Neural progenitor cell (in vitro differentiated cells): ENCODE results near the gene CCDC73. TPM values are rescaled to one million over a fixed set of nuclear protein-coding genes. Genes with fewer than 3 reads are reported as not detected.

Experiments used
- DNase-seq: peaks from one replicate; pipeline ENCODE4 v3.0.0-alpha.2; 2016; ENCODE audit warnings: low spot score
- H2AFZ ChIP-seq: fragments of 200-600 bp; sonication (generic); replicated peaks from 2 replicates; pipeline ENCODE4 v1.6.1; 2016; ENCODE audit warnings: antibody characterized with exemption
- H3F3A ChIP-seq: fragments of 200-600 bp; sonication (generic); 2 replicates; pipeline ENCODE4 v1.6.1; 2016; ENCODE audit warnings: antibody characterized with exemption, low read depth
- H3K27ac ChIP-seq: fragments of 200-600 bp; sonication (generic); 2 replicates; pipeline ENCODE4 v1.5.1; 2016; ENCODE audit warnings: mild to moderate bottlenecking
- H3K27me3 ChIP-seq: fragments of 200-600 bp; sonication (generic); 2 replicates; pipeline ENCODE4 v1.6.1; 2016; ENCODE audit warnings: mild to moderate bottlenecking, moderate library complexity
- H3K36me3 ChIP-seq: fragments of 200-600 bp; sonication (generic); 2 replicates; pipeline ENCODE4 v1.5.1; 2016
- H3K4me1 ChIP-seq: fragments of 200-600 bp; sonication (generic); 2 replicates; pipeline ENCODE4 v1.6.1; 2016; ENCODE audit warnings: mixed run types
- H3K4me2 ChIP-seq: fragments of 200-600 bp; sonication (generic); 2 replicates; pipeline ENCODE4 v1.6.1; 2016
- H3K4me3 ChIP-seq: fragments of 200-600 bp; sonication (generic); 2 replicates; pipeline ENCODE4 v1.5.1; 2016
- H3K79me2 ChIP-seq: fragments of 200-600 bp; sonication (generic); 2 replicates; pipeline ENCODE4 v1.6.1; 2016; ENCODE audit warnings: low read depth
- H3K9ac ChIP-seq: fragments of 200-600 bp; sonication (generic); 2 replicates; pipeline ENCODE4 v1.6.1; 2016
- H3K9me3 ChIP-seq: fragments of 200-600 bp; sonication (generic); 2 replicates; pipeline ENCODE4 v1.5.1; 2016; ENCODE audit warnings: low read depth
- H4K20me1 ChIP-seq: fragments of 200-600 bp; sonication (generic); 2 replicates; pipeline ENCODE4 v1.6.1; 2016; ENCODE audit warnings: low read depth
- H3K27ac Mint-ChIP-seq: 3 replicates; pipeline ENCODE4 v1.8.0; 2021; ENCODE audit warnings: mixed read lengths
- H3K27me3 Mint-ChIP-seq: 2 replicates; pipeline ENCODE4 v1.8.0; 2022; ENCODE audit warnings: low read depth, mild to moderate bottlenecking, inconsistent platforms, moderate library complexity, mixed read lengths; ENCODE audit not compliant: insufficient read depth
- H3K36me3 Mint-ChIP-seq: 3 replicates; pipeline ENCODE4 v1.8.0; 2021; ENCODE audit warnings: mixed read lengths
- H3K4me1 Mint-ChIP-seq: 3 replicates; pipeline ENCODE4 v1.8.0; 2021; ENCODE audit warnings: mixed read lengths
- H3K4me3 Mint-ChIP-seq: 3 replicates; pipeline ENCODE4 v1.8.0; 2021; ENCODE audit warnings: mild to moderate bottlenecking, moderate library complexity, mixed read lengths
- H3K9me3 Mint-ChIP-seq: 3 replicates; pipeline ENCODE4 v1.8.0; 2020; ENCODE audit warnings: mixed read lengths
- EZH2 ChIP-seq: fragments of 200-600 bp; sonication (generic); IDR thresholded peaks from 2 replicates; pipeline ENCODE4 v1.6.1; 2017; ENCODE audit warnings: antibody characterized with exemption, mild to moderate bottlenecking, moderate library complexity
- EZH2phosphoT487 ChIP-seq: fragments of 200-600 bp; sonication (generic); IDR thresholded peaks from 2 replicates; pipeline ENCODE4 v1.6.1; 2017; ENCODE audit warnings: antibody characterized with exemption
- total RNA-seq: library from RNA; depleted of rRNA; stranded (reverse); fragments of >200 nt; gene quantifications from 2 replicates; pipeline ENCODE4 v1.2.3, GENCODE V29; 2015; ENCODE audit warnings: low replicate concordance
- TF ChIP-seq, protein P1 (sequence below): fragments of 200-600 bp; sonication (generic); IDR thresholded peaks from 2 replicates; pipeline ENCODE4 v1.5.1; 2017; ENCODE audit warnings: antibody characterized with exemption, mild to moderate bottlenecking

CCDC73 gene
- total RNA-seq, 1 donor from 2014 or later = not detected

DNA sequence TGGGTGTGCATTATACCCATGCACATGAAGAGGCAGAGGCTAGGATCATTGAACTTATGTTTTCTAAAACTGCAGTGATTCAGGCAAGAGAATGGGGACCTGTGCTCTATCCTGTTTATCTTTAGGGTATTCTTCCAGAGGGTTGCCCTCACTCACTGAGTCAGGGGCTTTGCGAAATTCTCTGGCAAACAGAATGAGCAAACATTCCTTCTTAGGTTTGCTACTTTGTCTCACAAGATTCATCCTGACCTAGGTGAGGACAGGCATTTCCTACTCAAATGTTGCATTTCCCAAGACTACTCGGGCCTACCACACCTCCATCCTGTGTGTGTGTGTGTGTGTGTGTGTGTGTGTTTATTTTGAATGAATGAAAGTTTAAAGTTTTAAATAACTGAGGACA is 213.5 kb downstream of the CCDC73 start:
- Mint-ChIP-seq H3K9me3 (peaks cover 2% of the 10 kb centered on the region), H3K36me3 (no peaks in the 10 kb centered on the region), H3K4me3 (no peak overlapping the region), H3K27ac (no peak overlapping the region), H3K4me1 (peaks cover 15% of the 10 kb centered on the region), H3K27me3 (no peaks in the 10 kb centered on the region)
- Histone ChIP-seq H3K36me3 (no peaks in the 10 kb centered on the region), H3K4me3 (no peak overlapping the region), H3K4me1 (peaks cover 10% of the 10 kb centered on the region), H3K4me2 (no peak overlapping the region), H3K27ac (no peak overlapping the region), H3K27me3 (no peaks in the 10 kb centered on the region), H3F3A (no peaks in the 10 kb centered on the region), H3K79me2 (peaks cover 24% of the 10 kb centered on the region), H2AFZ (no peak overlapping the region), H4K20me1 (peaks cover 19% of the 10 kb centered on the region), H3K9me3 (no peaks in the 10 kb centered on the region), H3K9ac (no peak overlapping the region)
- TF ChIP-seq EZH2phosphoT487 (no peak), EZH2 (no peak)
- TF ChIP-seq, protein P1, sequence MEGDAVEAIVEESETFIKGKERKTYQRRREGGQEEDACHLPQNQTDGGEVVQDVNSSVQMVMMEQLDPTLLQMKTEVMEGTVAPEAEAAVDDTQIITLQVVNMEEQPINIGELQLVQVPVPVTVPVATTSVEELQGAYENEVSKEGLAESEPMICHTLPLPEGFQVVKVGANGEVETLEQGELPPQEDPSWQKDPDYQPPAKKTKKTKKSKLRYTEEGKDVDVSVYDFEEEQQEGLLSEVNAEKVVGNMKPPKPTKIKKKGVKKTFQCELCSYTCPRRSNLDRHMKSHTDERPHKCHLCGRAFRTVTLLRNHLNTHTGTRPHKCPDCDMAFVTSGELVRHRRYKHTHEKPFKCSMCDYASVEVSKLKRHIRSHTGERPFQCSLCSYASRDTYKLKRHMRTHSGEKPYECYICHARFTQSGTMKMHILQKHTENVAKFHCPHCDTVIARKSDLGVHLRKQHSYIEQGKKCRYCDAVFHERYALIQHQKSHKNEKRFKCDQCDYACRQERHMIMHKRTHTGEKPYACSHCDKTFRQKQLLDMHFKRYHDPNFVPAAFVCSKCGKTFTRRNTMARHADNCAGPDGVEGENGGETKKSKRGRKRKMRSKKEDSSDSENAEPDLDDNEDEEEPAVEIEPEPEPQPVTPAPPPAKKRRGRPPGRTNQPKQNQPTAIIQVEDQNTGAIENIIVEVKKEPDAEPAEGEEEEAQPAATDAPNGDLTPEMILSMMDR = no peak
- DNase-seq = no peak

- no peaks in the 10 kb centered on the region for H4K20me1 ChIP-seq
- H3K4me1 ChIP-seq = peaks cover 2% of the 10 kb centered on the region
- H3K9ac ChIP-seq = no peak overlapping the region
- H3K27me3 ChIP-seq = no peaks in the 10 kb centered on the region
- no peaks in the 10 kb centered on the region for H3K9me3 Mint-ChIP-seq
- no peaks in the 10 kb centered on the region for H3K36me3 Mint-ChIP-seq
- no peak overlapping the region for H3K27ac ChIP-seq
- no peak overlapping the region for H3K27ac Mint-ChIP-seq
- H3K36me3 ChIP-seq = no peaks in the 10 kb centered on the region
- H2AFZ ChIP-seq = peak overlapping the region; percentile 7
- H3K4me3 ChIP-seq = no peak overlapping the region
- H3K4me1 Mint-ChIP-seq = no peaks in the 10 kb centered on the region
- H3K27me3 Mint-ChIP-seq = no peaks in the 10 kb centered on the region
- DNase-seq = no peak
- no peaks in the 10 kb centered on the region for H3K9me3 ChIP-seq
- no peaks in the 10 kb centered on the region for H3F3A ChIP-seq
- no peak overlapping the region for H3K4me3 Mint-ChIP-seq
- no peaks in the 10 kb centered on the region for H3K79me2 ChIP-seq
- H3K4me2 ChIP-seq = no peak overlapping the region
- TF ChIP-seq EZH2phosphoT487 = no peak
- TF ChIP-seq EZH2 = no peak
- TF ChIP-seq, protein P1 = no peak
Measured at GRCh38 chr11:32576456-32576855, 218.0 kb downstream of the CCDC73 start.

- peak overlapping the region; percentile 15 for H3K27ac Mint-ChIP-seq
- TF ChIP-seq, protein P1 = no peak
- no peak for TF ChIP-seq EZH2
- no peak for TF ChIP-seq EZH2phosphoT487
- H3K9me3 ChIP-seq = no peaks in the 10 kb centered on the region
Measured at GRCh38 chr11:32575070-32575469, 219.4 kb downstream of the CCDC73 start.

More at GRCh38 chr11:32575070-32575469, 219.4 kb downstream of the CCDC73 start:
- Histone ChIP-seq H3K27ac (no peak overlapping the region), H3K4me2 (no peak overlapping the region), H3K4me1 (peaks cover 11% of the 10 kb centered on the region), H3K9ac (no peak overlapping the region), H3F3A (no peaks in the 10 kb centered on the region), H3K4me3 (no peak overlapping the region), H3K36me3 (no peaks in the 10 kb centered on the region), H4K20me1 (no peaks in the 10 kb centered on the region), H3K79me2 (no peaks in the 10 kb centered on the region), H2AFZ (peak overlapping the region; percentile 42), H3K27me3 (no peaks in the 10 kb centered on the region)
- no peaks in the 10 kb centered on the region for H3K4me1 Mint-ChIP-seq
- no peak for DNase-seq
- H3K27me3 Mint-ChIP-seq = no peaks in the 10 kb centered on the region
- no peaks in the 10 kb centered on the region for H3K36me3 Mint-ChIP-seq
- no peaks in the 10 kb centered on the region for H3K9me3 Mint-ChIP-seq
- no peak overlapping the region for H3K4me3 Mint-ChIP-seq
